HepG2 (cell line): ENCODE measurements around the gene GAD1. TPM values are rescaled to one million over a fixed set of nuclear protein-coding genes. Genes with fewer than 3 reads are reported as not detected.

Experiments
- ARID2 ChIP-seq: sonication (generic); formaldehyde crosslinking; IDR thresholded peaks from 2 replicates; pipeline ENCODE4 v1.8.1; 2022; ENCODE audit warnings: mild to moderate bottlenecking, missing genetic modification reagents, borderline replicate concordance
- ATF5 ChIP-seq: sonication (generic); formaldehyde crosslinking; IDR thresholded peaks from 2 replicates; pipeline ENCODE4 v1.4.0; 2020; ENCODE audit warnings: mild to moderate bottlenecking, low read depth, missing genetic modification reagents
- BRCA1 ChIP-seq: sonication (generic); formaldehyde crosslinking; IDR thresholded peaks from 2 replicates; pipeline ENCODE4 v1.4.0; 2020; ENCODE audit warnings: missing genetic modification reagents
- CREB1 ChIP-seq, 2 experiments: fragments of 450-650 bp in 1 of 2; IDR thresholded peaks; 2 replicates each; pipeline ENCODE4 v1.6.1; 2016 to 2017; ENCODE audit warnings: control low read depth in 1 of 2, mild to moderate bottlenecking in 1 of 2, missing compliant biosample characterization in 1 of 2, missing genetic modification characterization in 1 of 2
- FOXC1 ChIP-seq: sonication (generic); formaldehyde crosslinking; IDR thresholded peaks from 2 replicates; pipeline ENCODE4 v1.8.0; 2022; ENCODE audit warnings: mild to moderate bottlenecking, missing genetic modification reagents, borderline replicate concordance
- GLI4 ChIP-seq: sonication (generic); formaldehyde crosslinking; IDR thresholded peaks from 2 replicates; pipeline ENCODE4 v1.5.1; 2020; ENCODE audit warnings: missing genetic modification reagents, mild to moderate bottlenecking, moderate library complexity, borderline replicate concordance
- GTF3A ChIP-seq: sonication (generic); formaldehyde crosslinking; conservative IDR thresholded peaks from 2 replicates; pipeline ENCODE4 v1.4.0; 2020; ENCODE audit warnings: mild to moderate bottlenecking, missing genetic modification reagents
- HINFP ChIP-seq: sonication (generic); formaldehyde crosslinking; IDR thresholded peaks from 2 replicates; pipeline ENCODE4 v1.4.0; 2020; ENCODE audit warnings: low read depth, mild to moderate bottlenecking, missing genetic modification reagents
- HNF4G ChIP-seq, 2 experiments: sonication (generic) in 1 of 2; formaldehyde crosslinking in 1 of 2; IDR thresholded peaks; 2 replicates each; pipeline versions ENCODE4 v1.4.0 to v1.6.1; 2011 to 2020; ENCODE audit warnings: borderline replicate concordance in 2 of 2, low read depth in 2 of 2, mild to moderate bottlenecking in 2 of 2, low read length in 1 of 2, missing genetic modification reagents in 1 of 2, moderate library complexity in 1 of 2
- KDM2A ChIP-seq: sonication (generic); formaldehyde crosslinking; IDR thresholded peaks from 2 replicates; pipeline ENCODE4 v1.4.0; 2020; ENCODE audit warnings: low read depth, missing genetic modification reagents, borderline replicate concordance
- KDM5B ChIP-seq: sonication (generic); formaldehyde crosslinking; IDR thresholded peaks from 2 replicates; pipeline ENCODE4 v1.4.0; 2020; ENCODE audit warnings: missing genetic modification reagents, mild to moderate bottlenecking, borderline replicate concordance
- LBX2 ChIP-seq: sonication (generic); formaldehyde crosslinking; IDR thresholded peaks from 2 replicates; pipeline ENCODE4 v1.5.0; 2020; ENCODE audit warnings: missing genetic modification reagents, mild to moderate bottlenecking, borderline replicate concordance
- MED13 ChIP-seq: sonication (generic); formaldehyde crosslinking; IDR thresholded peaks from 2 replicates; pipeline ENCODE4 v1.5.0; 2020; ENCODE audit warnings: missing genetic modification reagents
- MLLT10 ChIP-seq: sonication (generic); formaldehyde crosslinking; IDR thresholded peaks from 2 replicates; pipeline ENCODE4 v1.4.0; 2020; ENCODE audit warnings: missing genetic modification reagents
- PLSCR1 ChIP-seq: sonication (generic); formaldehyde crosslinking; IDR thresholded peaks from 2 replicates; pipeline ENCODE4 v1.5.0; 2020; ENCODE audit warnings: missing genetic modification reagents, mild to moderate bottlenecking, borderline replicate concordance
- RBAK ChIP-seq: sonication (generic); formaldehyde crosslinking; IDR thresholded peaks from 2 replicates; pipeline ENCODE4 v1.5.1; 2020; ENCODE audit warnings: mild to moderate bottlenecking, missing genetic modification reagents
- TEAD3 ChIP-seq: optimal IDR thresholded peaks from 2 replicates; pipeline ENCODE3; 2016; ENCODE audit warnings: borderline replicate concordance
- TFAP4 ChIP-seq: sonication (generic); IDR thresholded peaks from 2 replicates; pipeline ENCODE4 v1.6.1; 2016; ENCODE audit warnings: low read depth, borderline replicate concordance
- ZMYM3 ChIP-seq: sonication (generic); formaldehyde crosslinking; IDR thresholded peaks from 2 replicates; pipeline ENCODE4 v1.5.1; 2020; ENCODE audit warnings: mild to moderate bottlenecking, missing genetic modification reagents
- ZNF18 ChIP-seq: sonication (generic); formaldehyde crosslinking; IDR thresholded peaks from 2 replicates; pipeline ENCODE4 v1.8.0; 2022; ENCODE audit warnings: mild to moderate bottlenecking, missing genetic modification reagents; ENCODE audit not compliant: insufficient replicate concordance
- ZNF263 ChIP-seq: sonication (generic); formaldehyde crosslinking; IDR thresholded peaks from 2 replicates; pipeline ENCODE4 v1.4.0; 2020; ENCODE audit warnings: missing genetic modification reagents
- polyA plus RNA-seq, 8 experiments: library from polyadenylated mRNA; depleted of rRNA in 3 of 8; stranded (reverse) in 7 of 8; unstranded in 1 of 8; fragments of >200 nt; fragmentation: Illumina TruSeq in 4 of 8; extraction: Trizol in 4 of 8; gene quantifications; 2 replicates each; pipeline versions ENCODE4 v1.2.1 to v1.2.3, GENCODE V29; 2011 to 2016; ENCODE audit warnings: low read depth in 4 of 8, missing spikeins in 1 of 8, mixed read lengths in 1 of 8; ENCODE audit not compliant: insufficient read depth in 1 of 8
- total RNA-seq, 5 experiments: library from RNA; depleted of rRNA; stranded (reverse); fragments of >200 nt; fragmentation: Illumina TruSeq; extraction: Trizol; gene quantifications; 2 replicates each; pipeline ENCODE4 v1.2.3, GENCODE V29; 2016; ENCODE audit warnings: low read depth in 1 of 5

The GAD1 gene
- total and polyA plus RNA-seq, 2 of the 13 experiments (the other 11 are each of a cell fraction or from before 2014, with no cell fraction given) = 0.09 to 0.13 TPM

GRCh38 chr2:170770606-170771420, 45.9 kb upstream of the GAD1 start (continued):
- TF ChIP-seq ZNF18 = peak; percentile 44
- TF ChIP-seq HINFP = peak; percentile 60; the same call in 1 of the 2 replicates
- no peak for TF ChIP-seq BRCA1 (CRISPR knock-in tag)
- peak; percentile 86; the same call in 1 of the 2 replicates for TF ChIP-seq ZNF263 (CRISPR knock-in tag)
- peak; percentile 71 for TF ChIP-seq TEAD3
- TF ChIP-seq CREB1 (IDR thresholded peaks at IDR 0.05) = no peak
- no peak for TF ChIP-seq CREB1 (CRISPR knock-in tag; IDR thresholded peaks at IDR 0.05)
- TF ChIP-seq FOXC1 = peak; percentile 28
- TF ChIP-seq GLI4 (CRISPR knock-in tag) = 0 out of 2 replicates have a peak, but pooled peaks have one; percentile 50
- no peak for TF ChIP-seq LBX2
- TF ChIP-seq MLLT10 (CRISPR knock-in tag) = no peak
- TF ChIP-seq PLSCR1 (CRISPR knock-in tag) = no peak
- TF ChIP-seq TFAP4 = peak; percentile 68; the same call in 1 of the 2 replicates
- 0 out of 2 replicates have a peak, but pooled peaks have one; percentile 11 for TF ChIP-seq ARID2 (CRISPR knock-in tag)
- TF ChIP-seq KDM2A (CRISPR knock-in tag) = peak; percentile 72
- peak; percentile 56; the same call in 1 of the 2 replicates for TF ChIP-seq MED13 (CRISPR knock-in tag)
- TF ChIP-seq HNF4G (IDR thresholded peaks at IDR 0.05; ENCODE audit: borderline replicate concordance, low read depth, low read length) = no peak
- 0 out of 2 replicates have a peak, but pooled peaks have one; percentile 35 for TF ChIP-seq HNF4G (CRISPR knock-in tag; IDR thresholded peaks at IDR 0.05; ENCODE audit: borderline replicate concordance, low read depth)
- TF ChIP-seq ATF5 = 0 out of 2 replicates have a peak, but pooled peaks have one; percentile 48
- no peak for TF ChIP-seq RBAK
- no peak for TF ChIP-seq ZMYM3
- 0 out of 2 replicates have a peak, but pooled peaks have one; percentile 45 for TF ChIP-seq KDM5B (CRISPR knock-in tag)
- TF ChIP-seq GTF3A = peak; percentile 74; the same call in 1 of the 2 replicates
